Measurements from ENCODE around the gene PCDHA3. TPM values are rescaled to one million over a fixed set of nuclear protein-coding genes. Genes with fewer than 3 reads are reported as not detected.
"Not testable (repeated sequence)": the region's sequence is repeated elsewhere in the genome, so short reads cannot be mapped to it uniquely, and the experiment has no call there.

The PCDHA3 gene
- total RNA-seq, 1 donor from 2014 or later, result 0.37 TPM

- Mint-ChIP-seq H3K9me3 (peaks cover 13% of the 10 kb centered on the region), H3K36me3 (ENCODE audit: low read depth) (peaks cover 41% of the 10 kb centered on the region), H3K27ac (ENCODE audit: unreplicated experiment) (no peak overlapping the region), H3K27me3 (ENCODE audit: low read depth) (no peaks in the 10 kb centered on the region), H3K4me3 (no peak overlapping the region), H3K4me1 (no peaks in the 10 kb centered on the region)
- no peak for DNase-seq (ENCODE audit: low read depth, low spot score)
- TF ChIP-seq CTCF (conservative IDR thresholded peaks at IDR 0.05), result no peak
Measured at GRCh38 chr5:140796718-140797095, 4.2 kb upstream of the PCDHA3 start.

GRCh38 chr5:140801494-140801841, 611 bp downstream of the PCDHA3 start:
- Mint-ChIP-seq H3K9me3 (peaks cover 17% of the 10 kb centered on the region), H3K27ac (ENCODE audit: unreplicated experiment) (no peak overlapping the region), H3K4me1 (peaks cover 4% of the 10 kb centered on the region), H3K27me3 (ENCODE audit: low read depth) (no peaks in the 10 kb centered on the region), H3K36me3 (ENCODE audit: low read depth) (peaks cover 37% of the 10 kb centered on the region), H3K4me3 (no peak overlapping the region)
- DNase-seq (ENCODE audit: low read depth, low spot score), result no peak
- TF ChIP-seq CTCF (conservative IDR thresholded peaks at IDR 0.05), result peak; percentile 19

GRCh38 chr5:140802381-140802780, 1.5 kb downstream of the PCDHA3 start:
- peaks cover 19% of the 10 kb centered on the region for H3K9me3 Mint-ChIP-seq
- DNase-seq (ENCODE audit: low read depth, low spot score); H3K4me3 Mint-ChIP-seq: not testable (repeated sequence)

GRCh38 chr5:140802781-140803271, 2.0 kb downstream of the PCDHA3 start:
- H3K9me3 Mint-ChIP-seq, result peaks cover 20% of the 10 kb centered on the region
- peaks cover 42% of the 10 kb centered on the region for H3K36me3 Mint-ChIP-seq (ENCODE audit: low read depth)
- H3K4me3 Mint-ChIP-seq, result no peak overlapping the region
- TF ChIP-seq CTCF (conservative IDR thresholded peaks at IDR 0.05), result no peak
- no peak overlapping the region for H3K27ac Mint-ChIP-seq (ENCODE audit: unreplicated experiment)
- peaks cover 13% of the 10 kb centered on the region for H3K4me1 Mint-ChIP-seq
- DNase-seq (ENCODE audit: low read depth, low spot score), result no peak
- no peaks in the 10 kb centered on the region for H3K27me3 Mint-ChIP-seq (ENCODE audit: low read depth)

More at GRCh38 chr5:140802381-140802780, 1.5 kb downstream of the PCDHA3 start:
- H3K36me3 Mint-ChIP-seq (ENCODE audit: low read depth), result peaks cover 39% of the 10 kb centered on the region
- not testable (repeated sequence) for H3K27ac Mint-ChIP-seq (ENCODE audit: unreplicated experiment); H3K27me3 Mint-ChIP-seq (ENCODE audit: low read depth); H3K4me1 Mint-ChIP-seq

GRCh38 chr5:140806834-140807775, 6.2 kb downstream of the PCDHA3 start, which contains the start of gene PCDHA4:
TSS of gene PCDHA4 (plus strand) at chr5:140807068.
- Mint-ChIP-seq H3K9me3 (peaks cover 21% of the 10 kb centered on the region), H3K36me3 (ENCODE audit: low read depth) (peaks cover 49% of the 10 kb centered on the region)
- peak; percentile 69 for DNase-seq (ENCODE audit: low read depth, low spot score)

GRCh38 chr5:140808241-140808888, 7.5 kb downstream of the PCDHA3 start:
- Mint-ChIP-seq H3K4me1 (peaks cover 16% of the 10 kb centered on the region), H3K4me3 (peak overlapping the region; percentile 90), H3K9me3 (peaks cover 26% of the 10 kb centered on the region), H3K36me3 (ENCODE audit: low read depth) (peaks cover 58% of the 10 kb centered on the region)
- not testable (repeated sequence) for H3K27me3 Mint-ChIP-seq (ENCODE audit: low read depth); DNase-seq (ENCODE audit: low read depth, low spot score); H3K27ac Mint-ChIP-seq (ENCODE audit: unreplicated experiment)

More at GRCh38 chr5:140806834-140807775, 6.2 kb downstream of the PCDHA3 start, which contains the start of gene PCDHA4:
- H3K27ac Mint-ChIP-seq (ENCODE audit: unreplicated experiment), result peak within 1 kb of the TSS; percentile 90
- H3K4me3 Mint-ChIP-seq, result peak within 1 kb of the TSS; percentile 90
- no peaks in the 10 kb centered on the region for H3K27me3 Mint-ChIP-seq (ENCODE audit: low read depth)
- TF ChIP-seq CTCF (conservative IDR thresholded peaks at IDR 0.05), result peak; percentile 73
- H3K4me1 Mint-ChIP-seq, result peaks cover 16% of the 10 kb centered on the region

Measured in neural crest cell (in vitro differentiated cells).